ENCODE data around the gene PEX11G.
"Not testable (repeated sequence)": the region's sequence is repeated elsewhere in the genome, so short reads cannot be mapped to it uniquely, and the experiment has no call there.

DNA sequence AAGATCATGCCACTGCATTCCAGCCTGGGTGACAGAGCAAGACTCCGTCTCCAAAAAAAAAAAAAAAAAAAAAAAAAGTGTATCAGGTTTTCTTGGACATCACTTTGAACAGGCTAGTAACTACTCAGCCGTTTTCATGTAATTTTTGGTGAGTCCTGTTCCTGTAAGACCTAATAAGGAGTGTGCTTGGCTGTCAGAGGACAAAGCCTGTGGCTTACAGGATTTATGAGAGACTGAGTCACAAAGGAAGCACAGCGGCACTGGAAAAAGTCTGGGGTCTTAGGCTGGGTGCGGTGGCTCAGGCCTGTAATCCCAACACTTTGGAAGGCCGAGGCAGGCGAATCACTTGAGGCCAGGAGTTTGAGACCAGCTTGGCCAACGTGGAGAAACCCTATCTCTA, 55.4 kb downstream of the PEX11G start:
- TF ChIP-seq EZH2 (IDR thresholded peaks at IDR 0.05; ENCODE audit: insufficient read depth, poor library complexity, severe bottlenecking); EZH2phosphoT487 (IDR thresholded peaks at IDR 0.05; ENCODE audit: insufficient read depth, low read depth): not testable (repeated sequence)
